ENCODE measurements around the gene MYH9. TPM values are rescaled to one million over a fixed set of nuclear protein-coding genes. Genes with fewer than 3 reads are reported as not detected.

Gene MYH9
- total RNA-seq, 3 donors from 2014 or later (not counting 1 experiment from before 2014, with no cell fraction given), result 803 to 1,038 (median 808) TPM

- no peak overlapping the region for H3K27ac ChIP-seq (ENCODE audit: low read length)
- no peak for ATAC-seq
- H3K36me3 Mint-ChIP-seq, result peaks cover 10% of the 10 kb centered on the region
Measured at GRCh38 chr22:36343070-36343719, 44.6 kb downstream of the MYH9 start.

GRCh38 chr22:36341640-36342041, 46.1 kb downstream of the MYH9 start:
- Histone ChIP-seq H3K4me1 (ENCODE audit: control insufficient read depth, insufficient read depth, low read length) (peaks cover 43% of the 10 kb centered on the region), H3K4me3 (ENCODE audit: low read length) (no peak overlapping the region), H3K9me3 (ENCODE audit: control insufficient read depth, insufficient read depth, low read length) (no peaks in the 10 kb centered on the region), H3K27me3 (ENCODE audit: control insufficient read depth, insufficient read depth, low read length) (no peaks in the 10 kb centered on the region), H3K27ac (ENCODE audit: low read length) (no peak overlapping the region), H3K36me3 (ENCODE audit: control insufficient read depth, insufficient read depth, low read length) (peaks cover 78% of the 10 kb centered on the region)
- DNase-seq, result no peak
- no peak for TF ChIP-seq CTCF (IDR thresholded peaks at IDR 0.05)
- ATAC-seq, result no peak
- Mint-ChIP-seq H3K36me3 (peaks cover 10% of the 10 kb centered on the region), H3K9me3 (no peaks in the 10 kb centered on the region), H3K4me3 (no peak overlapping the region), H3K4me1 (peaks cover 54 to 57% of the 10 kb centered on the region in 2 donors), H3K27ac (peak overlapping the region; percentile 80 to 88), H3K27me3 (ENCODE audit: low read depth in 2 of 2) (no peaks in the 10 kb centered on the region)
- 93% methylated on average over 10 of the region's 10 CpGs for WGBS (ENCODE audit: insufficient coverage)
- intact Hi-C loops (cut with micrococcal nuclease), result no loop called here

More at GRCh38 chr22:36343070-36343719, 44.6 kb downstream of the MYH9 start:
- no peaks in the 10 kb centered on the region for H3K9me3 ChIP-seq (ENCODE audit: control insufficient read depth, insufficient read depth, low read length)
- DNase-seq, result no peak
- Mint-ChIP-seq H3K27ac (peak overlapping the region; percentile 84 to 88), H3K4me3 (no peak overlapping the region), H3K4me1 (peaks cover 49 to 52% of the 10 kb centered on the region in 2 donors), H3K27me3 (ENCODE audit: low read depth in 2 of 2) (no peaks in the 10 kb centered on the region), H3K9me3 (no peaks in the 10 kb centered on the region)
- no peak overlapping the region for H3K4me3 ChIP-seq (ENCODE audit: low read length)
- TF ChIP-seq CTCF (IDR thresholded peaks at IDR 0.05), result no peak
- peaks cover 76% of the 10 kb centered on the region for H3K36me3 ChIP-seq (ENCODE audit: control insufficient read depth, insufficient read depth, low read length)
- WGBS (ENCODE audit: insufficient coverage), result 84% methylated on average over 5 of the region's 5 CpGs
- intact Hi-C loops (cut with micrococcal nuclease), result no loop called here
- no peaks in the 10 kb centered on the region for H3K27me3 ChIP-seq (ENCODE audit: control insufficient read depth, insufficient read depth, low read length)
- peaks cover 29% of the 10 kb centered on the region for H3K4me1 ChIP-seq (ENCODE audit: control insufficient read depth, insufficient read depth, low read length)

- TF ChIP-seq CTCF (IDR thresholded peaks at IDR 0.05), result no peak
- no peak for DNase-seq
Measured at GRCh38 chr22:36340621-36341020, 47.1 kb downstream of the MYH9 start.

More at GRCh38 chr22:36340621-36341020, 47.1 kb downstream of the MYH9 start:
- Mint-ChIP-seq H3K4me1 (peaks cover 60 to 61% of the 10 kb centered on the region in 2 donors), H3K9me3 (no peaks in the 10 kb centered on the region), H3K4me3 (no peak overlapping the region), H3K27me3 (ENCODE audit: low read depth in 2 of 2) (no peaks in the 10 kb centered on the region), H3K36me3 (peaks cover 10% of the 10 kb centered on the region), H3K27ac (peak overlapping the region; percentile 73 to 80)
- 70% methylated on average over 9 of the region's 9 CpGs for WGBS (ENCODE audit: insufficient coverage)
- H3K4me3 ChIP-seq (ENCODE audit: low read length), result no peak overlapping the region
- H3K4me1 ChIP-seq (ENCODE audit: control insufficient read depth, insufficient read depth, low read length), result peaks cover 53% of the 10 kb centered on the region
- intact Hi-C loops (cut with micrococcal nuclease), result no loop called here
- no peaks in the 10 kb centered on the region for H3K27me3 ChIP-seq (ENCODE audit: control insufficient read depth, insufficient read depth, low read length)
- no peaks in the 10 kb centered on the region for H3K9me3 ChIP-seq (ENCODE audit: control insufficient read depth, insufficient read depth, low read length)
- peak in 1 of 3 donors; percentile 18 for ATAC-seq
- peaks cover 82% of the 10 kb centered on the region for H3K36me3 ChIP-seq (ENCODE audit: control insufficient read depth, insufficient read depth, low read length)
- no peak overlapping the region for H3K27ac ChIP-seq (ENCODE audit: low read length)
